ENCODE results near the gene COL20A1. TPM values are rescaled to one million over a fixed set of nuclear protein-coding genes. Genes with fewer than 3 reads are reported as not detected.
A peak's percentile ranks its signal among the peaks of the same experiment; 100 is the strongest.

The COL20A1 gene
- total and polyA plus RNA-seq, 2 of the 13 experiments (the other 11 are each of a cell fraction or from before 2014, with no cell fraction given): not detected

DNA sequence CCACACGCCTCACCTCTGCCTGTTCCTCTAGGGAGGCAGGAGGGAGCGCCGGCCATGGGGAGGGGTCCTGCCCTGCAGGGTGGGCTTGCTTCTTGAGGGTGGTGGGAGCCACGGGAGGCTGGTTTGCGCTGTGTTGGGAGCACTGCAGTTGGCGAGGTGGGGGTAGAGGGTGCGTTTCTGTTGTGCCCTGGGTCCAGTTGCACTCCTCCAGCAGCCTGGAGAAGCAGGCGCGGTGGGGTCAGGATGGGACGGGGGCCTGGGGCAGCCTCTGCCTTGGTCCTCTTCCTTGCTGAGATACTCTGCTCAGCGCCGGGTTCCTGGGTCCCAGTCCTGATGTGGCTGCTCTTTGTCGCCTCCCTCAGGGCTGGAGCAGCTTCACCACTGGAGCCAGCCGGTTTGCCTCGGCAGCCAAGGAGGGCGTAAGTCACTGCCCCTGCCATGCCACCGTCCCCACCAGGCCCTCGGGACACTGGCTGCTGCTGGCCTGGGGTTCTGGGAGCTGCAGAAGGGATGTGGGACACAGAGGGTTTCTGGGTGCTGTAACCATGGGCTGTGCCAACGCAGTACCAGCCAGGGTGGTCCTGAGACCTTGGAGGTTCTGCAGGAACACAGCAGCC, 11.9 kb upstream of the COL20A1 start (continued):
- TF ChIP-seq, protein P1, sequence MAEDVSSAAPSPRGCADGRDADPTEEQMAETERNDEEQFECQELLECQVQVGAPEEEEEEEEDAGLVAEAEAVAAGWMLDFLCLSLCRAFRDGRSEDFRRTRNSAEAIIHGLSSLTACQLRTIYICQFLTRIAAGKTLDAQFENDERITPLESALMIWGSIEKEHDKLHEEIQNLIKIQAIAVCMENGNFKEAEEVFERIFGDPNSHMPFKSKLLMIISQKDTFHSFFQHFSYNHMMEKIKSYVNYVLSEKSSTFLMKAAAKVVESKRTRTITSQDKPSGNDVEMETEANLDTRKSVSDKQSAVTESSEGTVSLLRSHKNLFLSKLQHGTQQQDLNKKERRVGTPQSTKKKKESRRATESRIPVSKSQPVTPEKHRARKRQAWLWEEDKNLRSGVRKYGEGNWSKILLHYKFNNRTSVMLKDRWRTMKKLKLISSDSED (CRISPR knock-in tag; IDR thresholded peaks at IDR 0.05): no peak
- TF ChIP-seq MAFK (conservative IDR thresholded peaks at IDR 0.05 in 1 of 2, IDR thresholded peaks at IDR 0.05 in 1 of 2; ENCODE audit: low read length in 2 of 2): no peak
- 0 out of 2 replicates have a peak, but pooled peaks have one; percentile 12 for TF ChIP-seq ZNF891 (CRISPR knock-in tag; IDR thresholded peaks at IDR 0.05)
- peak; percentile 21; the same call in 1 of the 2 replicates for TF ChIP-seq ZNF768 (CRISPR knock-in tag; IDR thresholded peaks at IDR 0.05)
- TF ChIP-seq, protein P2, sequence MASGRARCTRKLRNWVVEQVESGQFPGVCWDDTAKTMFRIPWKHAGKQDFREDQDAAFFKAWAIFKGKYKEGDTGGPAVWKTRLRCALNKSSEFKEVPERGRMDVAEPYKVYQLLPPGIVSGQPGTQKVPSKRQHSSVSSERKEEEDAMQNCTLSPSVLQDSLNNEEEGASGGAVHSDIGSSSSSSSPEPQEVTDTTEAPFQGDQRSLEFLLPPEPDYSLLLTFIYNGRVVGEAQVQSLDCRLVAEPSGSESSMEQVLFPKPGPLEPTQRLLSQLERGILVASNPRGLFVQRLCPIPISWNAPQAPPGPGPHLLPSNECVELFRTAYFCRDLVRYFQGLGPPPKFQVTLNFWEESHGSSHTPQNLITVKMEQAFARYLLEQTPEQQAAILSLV (CRISPR knock-in tag; IDR thresholded peaks at IDR 0.05; ENCODE audit: borderline replicate concordance): no peak
- TF ChIP-seq, protein P3, sequence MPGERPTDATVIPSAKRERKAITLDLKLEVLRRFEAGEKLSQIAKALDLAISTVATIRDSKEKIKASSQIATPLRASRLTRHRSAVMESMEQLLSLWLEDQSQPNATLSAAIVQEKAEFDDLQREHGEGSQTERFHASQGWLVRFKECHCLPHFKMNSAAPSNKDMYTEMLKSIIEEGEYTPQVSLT (CRISPR knock-in tag; IDR thresholded peaks at IDR 0.05; ENCODE audit: borderline replicate concordance, low read depth): no peak
- TF ChIP-seq RAD21 (CRISPR knock-in tag; IDR thresholded peaks at IDR 0.05): peak; percentile 52; the same call in 1 of the 2 replicates
- peak; percentile 33 for TF ChIP-seq RBM39 (IDR thresholded peaks at IDR 0.05; ENCODE audit: low read depth, low read length, poor library complexity, severe bottlenecking)
- TF ChIP-seq TBX3 (IDR thresholded peaks at IDR 0.05; ENCODE audit: borderline replicate concordance): no peak
- peak; percentile 34 for TF ChIP-seq STAG1 (CRISPR knock-in tag; IDR thresholded peaks at IDR 0.05)
- 0 out of 2 replicates have a peak, but pooled peaks have one; percentile 32 for TF ChIP-seq MZF1 (CRISPR knock-in tag; IDR thresholded peaks at IDR 0.05; ENCODE audit: borderline replicate concordance)
- no peak for TF ChIP-seq KLF6 (CRISPR knock-in tag; IDR thresholded peaks at IDR 0.05)
- TF ChIP-seq NFYB (CRISPR knock-in tag; IDR thresholded peaks at IDR 0.05): no peak
- 0 out of 2 replicates have a peak, but pooled peaks have one; percentile 52 for TF ChIP-seq ZNF225 (CRISPR knock-in tag; IDR thresholded peaks at IDR 0.05)
- TF ChIP-seq PRMT3 (CRISPR knock-in tag; IDR thresholded peaks at IDR 0.05; ENCODE audit: borderline replicate concordance, low read depth): no peak
- TF ChIP-seq REL (CRISPR knock-in tag; conservative IDR thresholded peaks at IDR 0.05): no peak
- TF ChIP-seq GPBP1L1 (CRISPR knock-in tag; IDR thresholded peaks at IDR 0.05): no peak
- no peak for TF ChIP-seq SIX1 (CRISPR knock-in tag; IDR thresholded peaks at IDR 0.05; ENCODE audit: borderline replicate concordance)
- no peak for TF ChIP-seq FOSL1 (CRISPR knock-in tag; IDR thresholded peaks at IDR 0.05; ENCODE audit: borderline replicate concordance)
- no peak for TF ChIP-seq ZNF180 (CRISPR knock-in tag; IDR thresholded peaks at IDR 0.05; ENCODE audit: borderline replicate concordance, low read depth)
- no peak for TF ChIP-seq HNF4A (CRISPR knock-in tag; IDR thresholded peaks at IDR 0.05)
- no peak for TF ChIP-seq ZNF20 (CRISPR knock-in tag; IDR thresholded peaks at IDR 0.05)
- TF ChIP-seq SKI (IDR thresholded peaks at IDR 0.05; ENCODE audit: partially characterized antibody): no peak
- no peak for TF ChIP-seq PHF5A (CRISPR knock-in tag; IDR thresholded peaks at IDR 0.05; ENCODE audit: low read depth, unreplicated experiment)
- TF ChIP-seq ZNF816 (CRISPR knock-in tag; IDR thresholded peaks at IDR 0.05; ENCODE audit: borderline replicate concordance): no peak
- TF ChIP-seq KLF9 (CRISPR knock-in tag; IDR thresholded peaks at IDR 0.05; ENCODE audit: low read depth): no peak
